Nephron progenitor cell (in vitro differentiated cells): ENCODE measurements around the gene PACS2.

ENCODE experiments used
- DNase-seq: peaks from one replicate; pipeline ENCODE4 v3.0.0; 2021
- H3K27ac Mint-ChIP-seq: 2 replicates; pipeline ENCODE4 v1.8.0; 2021; ENCODE audit warnings: mild to moderate bottlenecking, moderate library complexity, mixed read lengths
- H3K27me3 Mint-ChIP-seq: 2 replicates; pipeline ENCODE4 v1.8.0; 2021; ENCODE audit warnings: mild to moderate bottlenecking, low read depth, mixed read lengths; ENCODE audit not compliant: poor library complexity
- H3K36me3 Mint-ChIP-seq: 2 replicates; pipeline ENCODE4 v1.8.0; 2021; ENCODE audit warnings: low read depth, mixed read lengths
- H3K4me1 Mint-ChIP-seq: 2 replicates; pipeline ENCODE4 v1.8.0; 2021; ENCODE audit warnings: mixed read lengths
- H3K4me3 Mint-ChIP-seq: 2 replicates; pipeline ENCODE4 v1.8.0; 2021; ENCODE audit warnings: mild to moderate bottlenecking, moderate library complexity, mixed read lengths
- H3K9me3 Mint-ChIP-seq: 2 replicates; pipeline ENCODE4 v1.8.0; 2021; ENCODE audit warnings: mild to moderate bottlenecking, moderate library complexity, mixed read lengths
- TF ChIP-seq, protein P1 (sequence below): fragments of 200-600 bp; sonication (generic); IDR thresholded peaks from 2 replicates; pipeline ENCODE4 v1.5.0; 2021; ENCODE audit warnings: antibody characterized with exemption

The PACS2 gene

DNA sequence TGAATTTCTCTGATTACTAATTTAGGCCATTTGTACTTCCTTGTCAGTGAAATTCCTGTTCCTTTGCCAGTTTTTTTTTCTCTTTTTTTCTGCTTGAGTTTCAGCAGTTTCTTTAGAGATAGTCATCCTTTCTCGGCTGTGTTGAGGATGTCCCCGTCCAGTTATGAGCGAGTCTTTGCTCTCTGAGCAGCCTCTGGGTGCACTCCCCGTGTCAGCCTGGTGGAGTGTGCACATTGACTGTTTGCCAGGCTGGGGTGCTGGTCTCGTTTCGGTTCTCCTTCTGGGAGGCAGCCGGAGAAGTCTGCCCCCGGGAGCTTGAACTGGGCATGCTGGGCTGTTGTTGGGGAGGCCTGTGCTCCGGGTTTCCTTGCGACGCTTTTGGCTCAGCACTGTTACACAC lies 3.0 kb downstream of the PACS2 start:
- Mint-ChIP-seq H3K27ac (no peak overlapping the region), H3K4me3 (no peak overlapping the region), H3K9me3 (peaks cover 8% of the 10 kb centered on the region), H3K27me3 (peaks cover 22% of the 10 kb centered on the region), H3K4me1 (peaks cover 15% of the 10 kb centered on the region), H3K36me3 (peaks cover 22% of the 10 kb centered on the region)
- no peak for DNase-seq
- TF ChIP-seq, protein P1, sequence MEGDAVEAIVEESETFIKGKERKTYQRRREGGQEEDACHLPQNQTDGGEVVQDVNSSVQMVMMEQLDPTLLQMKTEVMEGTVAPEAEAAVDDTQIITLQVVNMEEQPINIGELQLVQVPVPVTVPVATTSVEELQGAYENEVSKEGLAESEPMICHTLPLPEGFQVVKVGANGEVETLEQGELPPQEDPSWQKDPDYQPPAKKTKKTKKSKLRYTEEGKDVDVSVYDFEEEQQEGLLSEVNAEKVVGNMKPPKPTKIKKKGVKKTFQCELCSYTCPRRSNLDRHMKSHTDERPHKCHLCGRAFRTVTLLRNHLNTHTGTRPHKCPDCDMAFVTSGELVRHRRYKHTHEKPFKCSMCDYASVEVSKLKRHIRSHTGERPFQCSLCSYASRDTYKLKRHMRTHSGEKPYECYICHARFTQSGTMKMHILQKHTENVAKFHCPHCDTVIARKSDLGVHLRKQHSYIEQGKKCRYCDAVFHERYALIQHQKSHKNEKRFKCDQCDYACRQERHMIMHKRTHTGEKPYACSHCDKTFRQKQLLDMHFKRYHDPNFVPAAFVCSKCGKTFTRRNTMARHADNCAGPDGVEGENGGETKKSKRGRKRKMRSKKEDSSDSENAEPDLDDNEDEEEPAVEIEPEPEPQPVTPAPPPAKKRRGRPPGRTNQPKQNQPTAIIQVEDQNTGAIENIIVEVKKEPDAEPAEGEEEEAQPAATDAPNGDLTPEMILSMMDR: no peak

DNA sequence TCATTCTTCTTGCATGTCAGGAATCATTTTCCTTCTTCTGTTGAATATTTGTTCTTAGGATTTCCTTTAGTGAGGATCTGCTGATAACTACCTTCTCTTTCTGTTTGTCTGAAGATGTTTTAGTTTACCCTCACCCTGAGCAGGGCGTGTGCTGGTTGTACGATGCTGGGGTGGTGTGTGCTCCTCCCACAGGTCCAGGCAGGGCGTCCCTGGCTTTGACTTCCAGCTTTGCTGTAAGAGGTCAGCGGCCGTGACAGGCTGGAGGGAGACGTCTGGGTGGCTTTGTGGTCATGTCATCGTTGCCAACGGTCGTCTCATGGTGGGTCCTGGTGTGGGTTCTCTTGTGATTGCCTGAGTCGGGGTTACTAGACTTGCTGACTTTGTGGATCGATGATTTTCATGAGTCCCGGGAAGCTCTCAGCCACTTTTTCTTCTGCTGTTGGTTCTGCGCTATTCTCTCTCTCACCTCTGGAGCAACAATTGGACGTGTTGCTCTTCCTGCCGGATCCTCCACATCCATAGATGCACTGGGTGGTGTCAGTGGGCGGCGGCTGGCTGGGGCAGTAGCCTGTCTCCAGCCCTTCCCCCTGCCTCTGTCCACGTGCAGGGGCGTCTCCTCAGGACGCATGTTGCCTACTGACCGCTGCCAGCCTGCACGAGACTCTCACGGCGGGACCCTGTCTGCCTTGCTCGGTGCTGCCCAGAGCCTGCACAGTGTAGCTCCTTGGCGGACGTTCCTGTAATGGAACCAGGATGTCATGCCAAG lies 8.4 kb downstream of the PACS2 start:
- TF ChIP-seq, protein P1: no peak
- peaks cover 42% of the 10 kb centered on the region for H3K4me1 Mint-ChIP-seq
- no peak overlapping the region for H3K27ac Mint-ChIP-seq
- H3K27me3 Mint-ChIP-seq: no peaks in the 10 kb centered on the region
- DNase-seq: no peak
- peaks cover 8% of the 10 kb centered on the region for H3K9me3 Mint-ChIP-seq
- no peak overlapping the region for H3K4me3 Mint-ChIP-seq
- peaks cover 29% of the 10 kb centered on the region for H3K36me3 Mint-ChIP-seq

DNA sequence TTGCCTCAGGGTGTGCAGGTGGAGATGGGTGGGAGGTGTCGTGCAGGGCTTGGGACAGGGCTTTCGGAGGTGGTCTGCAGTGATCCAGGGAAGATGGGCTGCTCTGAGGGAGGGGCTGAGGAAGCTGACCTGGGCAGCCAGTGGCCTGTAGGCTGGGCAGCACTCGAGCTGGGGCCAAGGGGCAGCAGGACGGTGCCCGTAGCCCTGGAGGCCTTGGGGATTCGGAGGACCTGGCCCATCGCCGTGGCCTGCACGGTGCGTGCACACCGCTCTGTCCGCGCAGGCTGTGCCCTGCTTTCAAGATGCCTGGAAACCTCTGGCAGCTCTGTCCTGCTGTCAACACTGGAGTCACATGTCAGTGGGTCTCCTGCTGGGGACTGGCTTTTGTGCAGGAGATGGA lies 9.1 kb downstream of the PACS2 start:
- Mint-ChIP-seq H3K27ac (no peak overlapping the region), H3K36me3 (peaks cover 29% of the 10 kb centered on the region), H3K9me3 (peaks cover 8% of the 10 kb centered on the region), H3K4me3 (no peak overlapping the region), H3K27me3 (no peaks in the 10 kb centered on the region), H3K4me1 (peaks cover 47% of the 10 kb centered on the region)
- TF ChIP-seq, protein P1: no peak
- DNase-seq: no peak

DNA sequence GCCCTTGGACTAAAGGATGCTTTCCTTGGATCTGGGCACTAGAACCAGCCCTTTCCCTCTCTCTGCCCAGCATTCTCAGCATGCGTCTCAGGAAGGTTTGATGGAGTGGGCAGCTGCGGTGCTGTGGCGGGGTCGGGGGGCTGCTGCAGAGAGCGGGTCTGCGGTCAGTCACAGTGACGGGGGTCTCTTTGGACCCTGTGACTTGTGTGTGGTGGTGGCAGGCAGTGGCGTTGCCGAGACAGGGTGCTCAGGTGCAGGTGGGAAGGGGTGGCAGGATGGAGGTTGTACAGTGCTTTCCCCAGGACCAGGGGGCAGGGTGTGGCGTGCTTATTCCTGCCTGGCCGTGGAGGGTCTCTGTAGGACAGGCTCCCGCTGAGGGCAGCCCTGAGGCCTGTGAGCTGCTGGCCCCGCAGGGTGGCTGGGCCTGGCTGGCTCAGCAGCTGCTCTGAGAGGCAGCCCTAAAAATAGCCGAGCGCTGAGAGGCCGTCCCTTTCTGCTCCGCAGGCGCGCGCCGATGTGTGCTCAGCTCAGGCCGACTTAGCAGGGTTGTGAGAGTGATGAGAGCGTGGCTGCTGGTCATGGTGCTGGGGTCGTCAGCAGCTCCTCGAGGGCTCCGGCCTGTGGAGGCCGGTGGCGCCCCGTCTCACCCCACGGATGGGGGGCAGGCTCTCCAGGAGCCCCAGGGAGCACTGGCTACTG lies 9.7 kb downstream of the PACS2 start:
- Mint-ChIP-seq H3K4me3 (no peak overlapping the region), H3K27ac (no peak overlapping the region), H3K36me3 (peaks cover 26% of the 10 kb centered on the region), H3K9me3 (peaks cover 8% of the 10 kb centered on the region), H3K4me1 (peaks cover 52% of the 10 kb centered on the region), H3K27me3 (no peaks in the 10 kb centered on the region)
- DNase-seq: no peak
- TF ChIP-seq, protein P1: no peak

DNA sequence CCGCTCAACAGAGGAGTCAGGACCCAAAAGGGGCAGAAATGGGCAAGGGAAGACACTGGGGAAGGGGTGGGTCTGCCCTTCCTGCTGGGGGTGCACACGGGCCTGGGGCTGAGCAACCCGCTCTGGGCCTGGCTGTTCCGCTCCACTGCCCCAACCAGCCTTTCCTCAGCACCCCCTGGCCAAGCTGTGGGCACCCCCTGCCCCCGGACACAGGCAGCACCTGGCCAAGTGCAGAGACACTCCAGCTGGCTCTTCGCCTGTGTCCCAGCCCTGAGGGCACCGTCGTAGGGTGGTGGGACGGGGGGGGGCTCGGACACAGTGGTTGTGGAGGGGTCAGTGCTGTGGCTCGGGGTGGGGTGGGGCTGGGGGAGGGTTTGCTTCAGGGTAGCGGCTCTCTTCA lies 10.3 kb downstream of the PACS2 start:
- Mint-ChIP-seq H3K4me3 (no peak overlapping the region), H3K9me3 (peaks cover 8% of the 10 kb centered on the region)

More for the DNA sequence above, 10.3 kb downstream of the PACS2 start:
- Mint-ChIP-seq H3K36me3 (peaks cover 20% of the 10 kb centered on the region), H3K4me1 (peaks cover 53% of the 10 kb centered on the region), H3K27ac (no peak overlapping the region), H3K27me3 (no peaks in the 10 kb centered on the region)
- TF ChIP-seq, protein P1: no peak
- DNase-seq: no peak
